ENCODE data around the gene PTPRR.

GRCh38 chr12:70798016-70798783 is 122.3 kb downstream of the PTPRR start:
- TF ChIP-seq CTCF (IDR thresholded peaks at IDR 0.05) (no peak), POLR2A (IDR thresholded peaks at IDR 0.05) (no peak)

Data from ovary (tissue), 3 donors.